HEK293T (cell line): Measurements from ENCODE around the gene USF1.

ENCODE experiments used
- CTCF ChIA-PET: fragments of 350-600 bp; formaldehyde crosslinking; extraction: SDS; loops from one replicate; lab custom pipeline; 2021; ENCODE audit warnings: antibody characterized with exemption, inconsistent platforms; lab: Yijun Ruan, JAX
- POLR2A ChIA-PET: fragments of 350-600 bp; formaldehyde crosslinking; extraction: SDS; loops from one replicate; lab custom pipeline; 2020; ENCODE audit warnings: antibody characterized with exemption, inconsistent platforms; lab: Yijun Ruan, JAX
- DNase-seq: peaks from one replicate; pipeline ENCODE4 v3.0.0; 2012; ENCODE audit warnings: mixed read lengths; ENCODE audit errors: extremely low spot score
- ARNT ChIP-seq: fragments of 450-650 bp; IDR thresholded peaks from 2 replicates; pipeline ENCODE4 v1.6.1; 2017; ENCODE audit warnings: mild to moderate bottlenecking
- BHLHE40 ChIP-seq: fragments of 450-650 bp; IDR thresholded peaks from 2 replicates; pipeline ENCODE4 v1.6.1; 2016; ENCODE audit warnings: mild to moderate bottlenecking, moderate library complexity, borderline replicate concordance
- CTBP1 ChIP-seq: fragments of 450-650 bp; IDR thresholded peaks from 2 replicates; pipeline ENCODE4 v1.6.1; 2016; ENCODE audit warnings: borderline replicate concordance
- ELF4 ChIP-seq: fragments of 450-650 bp; IDR thresholded peaks from 2 replicates; pipeline ENCODE4 v1.6.1; 2017; ENCODE audit warnings: antibody characterized with exemption
- FOXA1 ChIP-seq: fragments of 450-650 bp; IDR thresholded peaks from 2 replicates; pipeline ENCODE4 v1.6.1; 2016; ENCODE audit warnings: mild to moderate bottlenecking
- FOXK2 ChIP-seq: fragments of 450-650 bp; IDR thresholded peaks from 2 replicates; pipeline ENCODE4 v1.6.1; 2016; ENCODE audit warnings: mild to moderate bottlenecking
- FOXM1 ChIP-seq: fragments of 450-650 bp; IDR thresholded peaks from 2 replicates; pipeline ENCODE4 v1.6.1; 2017; ENCODE audit warnings: mild to moderate bottlenecking, borderline replicate concordance
- HDGF ChIP-seq: fragments of 450-650 bp; IDR thresholded peaks from 2 replicates; pipeline ENCODE4 v1.6.1; 2017; ENCODE audit warnings: antibody characterized with exemption, borderline replicate concordance
- L3MBTL2 ChIP-seq: fragments of 450-650 bp; conservative IDR thresholded peaks from 2 replicates; pipeline ENCODE4 v1.6.1; 2016; ENCODE audit warnings: mild to moderate bottlenecking
- LEF1 ChIP-seq: fragments of 450-650 bp; IDR thresholded peaks from 2 replicates; pipeline ENCODE4 v1.6.1; 2017; ENCODE audit warnings: mild to moderate bottlenecking, borderline replicate concordance
- NFRKB ChIP-seq: fragments of 450-650 bp; IDR thresholded peaks from 2 replicates; pipeline ENCODE4 v1.6.1; 2016; ENCODE audit warnings: mild to moderate bottlenecking, moderate library complexity
- SP1 ChIP-seq: fragments of 450-650 bp; IDR thresholded peaks from 2 replicates; pipeline ENCODE4 v1.6.1; 2017
- SUZ12 ChIP-seq: fragments of 450-650 bp; IDR thresholded peaks from 2 replicates; pipeline ENCODE4 v1.6.1; 2016; ENCODE audit warnings: mild to moderate bottlenecking
- TARDBP ChIP-seq: fragments of 450-650 bp; IDR thresholded peaks from 2 replicates; pipeline ENCODE4 v1.6.1; 2016
- ZNF384 ChIP-seq: fragments of 450-650 bp; IDR thresholded peaks from 2 replicates; pipeline ENCODE4 v1.6.1; 2016
- TF ChIP-seq, protein P1 (sequence below): fragments of 450-650 bp; IDR thresholded peaks from 2 replicates; pipeline ENCODE4 v1.6.1; 2016

The USF1 gene

DNA sequence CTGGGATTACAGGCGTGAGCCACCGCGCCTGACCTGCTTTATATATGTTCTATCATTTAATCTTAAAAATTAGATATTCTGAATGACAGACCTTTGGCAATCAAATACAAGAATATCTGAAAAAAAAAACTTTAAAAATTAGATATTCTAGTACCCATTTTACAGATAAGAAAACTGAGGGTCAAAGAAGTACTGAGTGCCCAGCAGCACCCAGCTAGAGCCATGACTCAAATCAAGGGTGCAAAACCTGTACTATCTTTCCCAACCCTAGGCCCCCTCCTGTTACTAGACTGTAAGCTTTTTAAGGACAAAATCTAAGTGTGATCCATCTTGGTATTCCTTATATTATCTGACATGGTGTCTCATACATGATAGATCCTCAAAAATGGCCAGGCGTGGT lies 15.6 kb upstream of the USF1 start:
- TF ChIP-seq CTBP1 (no peak), FOXM1 (no peak), NFRKB (no peak), ELF4 (no peak), TARDBP (no peak), FOXA1 (no peak), BHLHE40 (no peak), ZNF384 (no peak), SP1 (no peak), ARNT (no peak), HDGF (no peak), LEF1 (no peak), L3MBTL2 (no peak), FOXK2 (no peak), SUZ12 (no peak)
- TF ChIP-seq, protein P1, sequence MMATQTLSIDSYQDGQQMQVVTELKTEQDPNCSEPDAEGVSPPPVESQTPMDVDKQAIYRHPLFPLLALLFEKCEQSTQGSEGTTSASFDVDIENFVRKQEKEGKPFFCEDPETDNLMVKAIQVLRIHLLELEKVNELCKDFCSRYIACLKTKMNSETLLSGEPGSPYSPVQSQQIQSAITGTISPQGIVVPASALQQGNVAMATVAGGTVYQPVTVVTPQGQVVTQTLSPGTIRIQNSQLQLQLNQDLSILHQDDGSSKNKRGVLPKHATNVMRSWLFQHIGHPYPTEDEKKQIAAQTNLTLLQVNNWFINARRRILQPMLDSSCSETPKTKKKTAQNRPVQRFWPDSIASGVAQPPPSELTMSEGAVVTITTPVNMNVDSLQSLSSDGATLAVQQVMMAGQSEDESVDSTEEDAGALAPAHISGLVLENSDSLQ, result no peak
- ChIA-PET POLR2A (interaction anchor here (2.6 kb wide), 1 partner anchor 16 kb away, joined by 6 read pairs; the partner anchor contains the start of gene USF1), CTCF (no interaction called here)
- no peak for DNase-seq

DNA sequence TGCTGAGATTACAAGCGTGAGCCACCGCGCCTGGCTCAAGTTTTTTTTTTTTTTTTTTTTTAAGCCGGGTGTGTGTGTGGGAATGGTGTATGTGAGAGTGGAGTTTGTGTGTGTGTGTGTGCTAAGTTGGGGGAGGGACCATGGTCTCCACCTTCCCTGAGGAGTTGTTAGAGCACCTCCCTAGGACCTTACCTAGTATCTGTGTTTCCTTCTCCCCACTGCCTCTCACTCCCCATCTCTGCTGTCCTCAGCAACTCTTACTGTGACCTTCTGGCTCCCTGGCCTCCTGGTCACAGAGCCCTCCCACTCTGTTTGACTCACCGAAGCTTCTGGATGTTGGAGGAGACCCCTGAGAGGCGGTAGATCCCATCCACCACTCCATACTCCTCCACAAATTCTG lies 13.5 kb upstream of the USF1 start:
- ChIA-PET POLR2A (interaction anchor here (1.1 to 2.6 kb wide), 2 partner anchors 10 to 13 kb away, joined by 5 to 6 read pairs; partner anchors contain the start of gene USF1), CTCF (no interaction called here)
- TF ChIP-seq CTBP1 (no peak), FOXK2 (no peak), L3MBTL2 (no peak), ARNT (no peak)
- no peak for DNase-seq

DNA sequence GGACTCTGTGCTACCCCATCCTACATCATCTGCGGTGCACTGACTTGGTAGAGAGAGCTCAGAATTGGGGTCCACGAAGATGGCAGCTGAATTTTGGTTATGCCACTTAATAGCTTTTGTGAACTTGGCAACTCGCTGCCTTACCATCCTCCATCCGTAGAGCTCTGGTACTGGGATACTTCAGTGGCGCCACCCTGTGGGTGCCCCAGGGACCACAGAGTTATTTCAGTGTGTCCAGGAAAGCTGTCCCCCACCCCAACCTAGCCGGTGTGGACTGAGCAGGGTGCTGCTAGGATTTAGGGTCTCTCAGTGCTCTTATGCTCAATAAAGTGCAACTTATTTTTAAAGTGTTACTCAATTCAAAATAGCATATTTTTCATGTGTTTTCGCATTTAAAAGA lies 9.0 kb upstream of the USF1 start:
- no peak for DNase-seq
- ChIA-PET POLR2A (interaction anchor here (1.3 to 1.4 kb wide), 2 partner anchors 9 kb away, joined by 4 read pairs; partner anchors contain the start of gene USF1), CTCF (no interaction called here)
- TF ChIP-seq NFRKB, result no peak
- TF ChIP-seq TARDBP, result no peak
- TF ChIP-seq L3MBTL2, result no peak
- TF ChIP-seq FOXM1, result no peak

DNA sequence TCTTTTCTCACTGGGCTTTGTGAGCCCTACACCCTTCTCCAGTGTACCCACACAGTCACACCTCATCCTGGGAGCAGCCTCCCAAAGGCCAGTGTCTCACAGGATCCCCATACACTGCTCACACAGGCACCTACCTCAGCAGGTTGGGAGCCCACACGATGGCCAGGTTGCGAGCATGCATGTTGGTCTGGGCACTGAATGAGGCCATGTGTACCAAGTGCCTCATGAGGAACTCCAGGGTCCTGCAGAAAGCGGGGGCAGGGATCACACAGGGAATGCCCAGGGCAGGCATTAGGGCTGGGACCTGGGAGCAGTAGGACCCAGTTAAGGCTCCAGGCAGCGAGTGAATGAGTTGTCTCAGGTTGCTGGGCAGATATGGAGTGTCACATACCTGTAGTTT lies 8.5 kb upstream of the USF1 start:
- ChIA-PET CTCF (no interaction called here), POLR2A (interaction anchor here (1.4 kb wide), 1 partner anchor 9 kb away, joined by 4 read pairs; the partner anchor contains the start of gene USF1)
- TF ChIP-seq LEF1, result no peak
- no peak for TF ChIP-seq ELF4
- no peak for TF ChIP-seq ARNT
- no peak for TF ChIP-seq TARDBP
- TF ChIP-seq L3MBTL2, result no peak
- no peak for TF ChIP-seq ZNF384
- TF ChIP-seq SP1, result no peak
- TF ChIP-seq, protein P1, result no peak
- no peak for TF ChIP-seq CTBP1
- TF ChIP-seq FOXA1, result no peak
- no peak for TF ChIP-seq NFRKB
- TF ChIP-seq FOXK2, result no peak
- TF ChIP-seq HDGF, result no peak
- no peak for DNase-seq

DNA sequence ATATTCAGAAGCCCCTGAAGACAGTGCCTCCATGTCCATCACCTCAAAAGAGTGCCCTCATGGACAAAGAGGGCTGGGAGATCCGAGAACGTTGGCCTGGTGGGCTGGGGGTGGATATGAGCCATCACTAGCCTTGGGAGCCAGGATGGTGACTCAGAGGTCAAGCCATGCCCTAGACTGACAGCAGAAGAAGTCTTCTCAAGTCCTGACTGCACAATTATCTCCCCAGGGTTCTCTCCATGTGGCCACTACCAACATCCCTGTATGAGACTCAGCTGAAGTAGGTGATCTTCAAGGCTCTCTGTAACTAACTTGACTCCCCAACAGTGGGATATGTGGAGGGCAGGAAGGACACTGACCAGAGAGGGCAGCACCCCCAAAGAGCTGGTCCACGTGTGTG lies 7.1 kb upstream of the USF1 start:
- ChIA-PET POLR2A (no interaction called here), CTCF (no interaction called here)
- DNase-seq, result no peak
- TF ChIP-seq ELF4 (no peak), LEF1 (no peak), CTBP1 (no peak), L3MBTL2 (no peak), FOXA1 (no peak), FOXK2 (no peak), FOXM1 (no peak), BHLHE40 (no peak), SP1 (no peak), ARNT (no peak), SUZ12 (no peak), NFRKB (no peak), HDGF (no peak), TARDBP (no peak), ZNF384 (no peak)
- TF ChIP-seq, protein P1, result no peak

DNA sequence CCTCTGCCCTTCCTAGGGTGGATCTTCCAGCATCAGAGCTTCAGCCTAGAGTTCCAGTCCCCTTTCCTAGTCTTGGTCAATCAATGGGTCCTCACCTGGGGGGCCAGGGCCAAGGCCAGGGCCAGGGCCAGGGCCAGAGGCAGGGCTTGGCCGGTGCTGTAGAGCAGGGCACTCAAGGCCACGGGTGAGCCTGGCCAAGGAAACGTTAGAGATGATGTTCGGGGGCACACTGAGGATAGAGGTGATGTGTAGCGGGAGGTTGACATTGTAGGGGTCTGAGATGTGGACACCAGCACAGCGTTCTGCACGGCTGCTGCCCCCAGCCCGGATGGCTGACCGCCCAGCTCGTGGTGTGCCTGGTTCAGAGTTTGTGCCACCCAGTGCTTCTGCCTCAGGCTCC lies 5.4 kb upstream of the USF1 start:
- POLR2A ChIA-PET, result no interaction called here

More for the DNA sequence above, 5.4 kb upstream of the USF1 start:
- no peak for DNase-seq
- CTCF ChIA-PET, result no interaction called here
- TF ChIP-seq SUZ12, result no peak
- no peak for TF ChIP-seq HDGF
- TF ChIP-seq LEF1, result no peak
- no peak for TF ChIP-seq FOXA1
- no peak for TF ChIP-seq ELF4
- no peak for TF ChIP-seq TARDBP
- TF ChIP-seq CTBP1, result no peak
- no peak for TF ChIP-seq FOXM1
- TF ChIP-seq SP1, result no peak
- no peak for TF ChIP-seq BHLHE40
- TF ChIP-seq ZNF384, result no peak
- TF ChIP-seq L3MBTL2, result no peak
- no peak for TF ChIP-seq ARNT
- TF ChIP-seq, protein P1, result no peak
- no peak for TF ChIP-seq NFRKB
- no peak for TF ChIP-seq FOXK2
